Neural cell (in vitro differentiated cells): ENCODE data around the gene PLEKHM1. TPM values are rescaled to one million over a fixed set of nuclear protein-coding genes. Genes with fewer than 3 reads are reported as not detected.

ENCODE experiments used
- H2AFZ ChIP-seq: fragments of 200-600, 300-800 bp; sonication (generic), shearing (Covaris generic); 2 replicates; pipeline ENCODE4 v1.6.0; 2014; ENCODE audit warnings: low read depth, mild to moderate bottlenecking, antibody characterized with exemption, low read length, moderate library complexity
- H3F3A ChIP-seq: fragments of 200-600 bp; shearing (Covaris generic); 2 replicates; pipeline ENCODE4 v1.6.1; 2016; ENCODE audit warnings: mild to moderate bottlenecking, moderate library complexity, mixed read lengths, antibody characterized with exemption, low read length; ENCODE audit not compliant: insufficient read depth, poor library complexity, severe bottlenecking
- H3K27ac ChIP-seq: fragments of 200-600, 300-800 bp; sonication (generic), shearing (Covaris generic); 2 replicates; pipeline ENCODE4 v1.5.1; 2014; ENCODE audit warnings: mild to moderate bottlenecking, low read length, moderate library complexity
- H3K27me3 ChIP-seq: fragments of 300-800, 200-600 bp; sonication (generic), shearing (Covaris generic); 2 replicates; pipeline ENCODE4 v1.6.0; 2014; ENCODE audit warnings: mild to moderate bottlenecking, low read depth, low read length, moderate library complexity; ENCODE audit not compliant: insufficient read depth
- H3K36me3 ChIP-seq: fragments of 300-800, 200-600 bp; sonication (generic), shearing (Covaris generic); 2 replicates; pipeline ENCODE4 v1.5.1; 2014; ENCODE audit warnings: mild to moderate bottlenecking, antibody characterized with exemption, low read length, moderate library complexity; ENCODE audit not compliant: insufficient read depth
- H3K4me2 ChIP-seq: fragments of 300-800, 200-600 bp; sonication (generic), shearing (Covaris generic); 2 replicates; pipeline ENCODE4 v1.6.0; 2014; ENCODE audit warnings: mild to moderate bottlenecking, low read length
- H3K4me3 ChIP-seq: fragments of 300-800, 200-600 bp; sonication (generic), shearing (Covaris generic); 2 replicates; pipeline ENCODE4 v1.5.1; 2014; ENCODE audit warnings: mild to moderate bottlenecking, low read length, moderate library complexity
- H3K79me2 ChIP-seq: fragments of 200-600 bp; shearing (Covaris generic); replicated peaks from 2 replicates; pipeline ENCODE4 v1.6.0; 2014; ENCODE audit warnings: mild to moderate bottlenecking, low read length, moderate library complexity; ENCODE audit not compliant: insufficient read depth
- H3K9ac ChIP-seq: fragments of 300-800, 200-600 bp; sonication (generic), shearing (Covaris generic); 2 replicates; pipeline ENCODE4 v1.6.1; 2016; ENCODE audit warnings: mild to moderate bottlenecking, low read length, mixed read lengths
- H3K9me2 ChIP-seq: fragments of 200-600 bp; shearing (Covaris generic); 2 replicates; pipeline ENCODE4 v1.6.1; 2016; ENCODE audit warnings: mild to moderate bottlenecking, low read length, mixed read lengths; ENCODE audit not compliant: insufficient read depth
- H3K9me3 ChIP-seq: fragments of 200-600, 300-800 bp; sonication (generic), shearing (Covaris generic); 2 replicates; pipeline ENCODE4 v1.6.1; 2016; ENCODE audit warnings: mild to moderate bottlenecking, mixed run types, low read length, moderate library complexity, mixed read lengths
- H4K20me1 ChIP-seq: fragments of 200-600 bp; shearing (Covaris generic); 2 replicates; pipeline ENCODE4 v1.6.1; 2016; ENCODE audit warnings: mild to moderate bottlenecking, mixed run types; ENCODE audit not compliant: insufficient read depth
- CTCF ChIP-seq: fragments of 450-650 bp; IDR thresholded peaks from 2 replicates; pipeline ENCODE4 v1.5.1; 2014; ENCODE audit warnings: antibody characterized with exemption, mild to moderate bottlenecking, moderate library complexity; ENCODE audit not compliant: poor library complexity, severe bottlenecking
- EP300 ChIP-seq: fragments of 450-650 bp; conservative IDR thresholded peaks from 2 replicates; pipeline ENCODE4 v1.6.1; 2014; ENCODE audit warnings: antibody characterized with exemption, mild to moderate bottlenecking, moderate library complexity; ENCODE audit not compliant: poor library complexity, severe bottlenecking
- EZH2 ChIP-seq: fragments of 200-600, 300-800 bp; shearing (Covaris generic), sonication (generic); IDR thresholded peaks from 2 replicates; pipeline ENCODE4 v1.6.1; 2014; ENCODE audit warnings: antibody characterized with exemption, low read length, borderline replicate concordance, mild to moderate bottlenecking; ENCODE audit not compliant: insufficient read depth, poor library complexity, severe bottlenecking
- MXI1 ChIP-seq: fragments of 450-650 bp; conservative IDR thresholded peaks from 2 replicates; pipeline ENCODE4 v1.6.1; 2014; ENCODE audit warnings: antibody characterized with exemption, mild to moderate bottlenecking; ENCODE audit not compliant: poor library complexity, severe bottlenecking
- POLR2AphosphoS5 ChIP-seq: IDR thresholded peaks from 2 replicates; pipeline ENCODE4 v1.6.1; 2012
- RAD21 ChIP-seq: fragments of 450-650 bp; conservative IDR thresholded peaks from 2 replicates; pipeline ENCODE4 v1.6.1; 2014; ENCODE audit warnings: antibody characterized with exemption, mild to moderate bottlenecking, moderate library complexity
- SMC3 ChIP-seq: fragments of 450-650 bp; conservative IDR thresholded peaks from 2 replicates; pipeline ENCODE4 v1.6.1; 2014; ENCODE audit warnings: antibody characterized with exemption, mild to moderate bottlenecking, moderate library complexity; ENCODE audit not compliant: poor library complexity
- TAF1 ChIP-seq: IDR thresholded peaks from 2 replicates; pipeline ENCODE4 v1.6.1; 2012; ENCODE audit warnings: low read depth
- polyA plus RNA-seq: library from polyadenylated mRNA; depleted of rRNA; stranded (reverse); fragments of >200 nt; gene quantifications from 2 replicates; pipeline ENCODE4 v1.2.3, GENCODE V29; 2014
- TF ChIP-seq, protein P1 (sequence below): IDR thresholded peaks from 2 replicates; pipeline ENCODE4 v1.6.1; 2012; ENCODE audit warnings: borderline replicate concordance

Gene PLEKHM1
- polyA plus RNA-seq, 1 donor from 2014 or later, result 3.1 TPM

DNA sequence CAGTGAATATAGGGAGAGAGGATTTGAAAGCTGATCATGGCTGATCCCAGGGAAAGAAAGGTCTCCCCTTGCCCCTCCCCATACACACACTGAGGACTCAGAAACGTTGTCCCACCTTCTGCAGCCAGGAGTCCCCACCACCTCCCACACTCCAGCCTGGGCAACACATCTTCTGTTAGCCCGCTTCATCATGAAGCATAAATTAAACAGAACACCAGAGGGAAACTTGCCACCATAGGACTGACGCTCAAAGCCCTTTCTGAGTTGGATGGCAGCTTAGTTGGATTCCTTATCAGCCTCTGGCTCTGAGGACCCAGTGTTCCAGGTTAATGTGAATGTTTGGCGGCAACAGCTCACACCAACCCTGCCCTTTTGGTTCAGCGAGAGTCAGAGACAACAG is 91.7 kb downstream of the PLEKHM1 start:
- H3K36me3 ChIP-seq, result no peaks in the 10 kb centered on the region
- H3K4me2 ChIP-seq, result no peak overlapping the region
- H3F3A ChIP-seq, result no peaks in the 10 kb centered on the region
- no peak for TF ChIP-seq SMC3
- TF ChIP-seq EP300, result no peak
- TF ChIP-seq RAD21, result no peak
- no peak for TF ChIP-seq POLR2AphosphoS5
- H3K27me3 ChIP-seq, result no peaks in the 10 kb centered on the region
- H3K9ac ChIP-seq, result no peak overlapping the region
- H3K9me3 ChIP-seq, result no peaks in the 10 kb centered on the region
- no peak overlapping the region for H2AFZ ChIP-seq
- H4K20me1 ChIP-seq, result no peaks in the 10 kb centered on the region
- no peak overlapping the region for H3K4me3 ChIP-seq
- no peaks in the 10 kb centered on the region for H3K79me2 ChIP-seq
- H3K9me2 ChIP-seq, result no peaks in the 10 kb centered on the region
- no peak overlapping the region for H3K27ac ChIP-seq

DNA sequence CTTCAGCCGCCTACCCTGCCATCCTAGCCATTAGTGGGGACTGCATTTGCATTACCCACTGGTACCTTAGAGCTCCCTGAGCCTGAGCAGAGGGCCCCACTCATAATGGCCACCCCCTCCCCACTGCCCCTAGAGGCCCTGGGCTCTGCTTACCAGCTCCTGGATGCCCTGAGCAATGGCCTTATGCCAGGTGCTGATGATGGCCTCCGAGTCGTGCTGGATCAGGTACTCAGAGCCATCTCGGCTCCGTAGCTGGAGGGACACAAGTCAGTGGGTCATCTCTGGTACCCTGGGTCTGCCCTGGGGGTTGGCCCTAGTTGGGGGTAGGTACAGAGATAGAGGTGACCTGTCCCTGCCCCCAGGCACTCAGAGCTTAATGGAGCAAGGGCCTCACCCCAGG is 92.7 kb downstream of the PLEKHM1 start:
- Histone ChIP-seq H4K20me1 (no peaks in the 10 kb centered on the region), H3K27ac (no peak overlapping the region), H3K9me3 (no peaks in the 10 kb centered on the region), H3K79me2 (no peaks in the 10 kb centered on the region), H3F3A (no peaks in the 10 kb centered on the region), H3K36me3 (no peaks in the 10 kb centered on the region), H3K27me3 (no peaks in the 10 kb centered on the region), H3K9me2 (no peaks in the 10 kb centered on the region), H3K4me2 (no peak overlapping the region), H3K9ac (no peak overlapping the region), H3K4me3 (no peak overlapping the region), H2AFZ (no peak overlapping the region)
- TF ChIP-seq, protein P1, sequence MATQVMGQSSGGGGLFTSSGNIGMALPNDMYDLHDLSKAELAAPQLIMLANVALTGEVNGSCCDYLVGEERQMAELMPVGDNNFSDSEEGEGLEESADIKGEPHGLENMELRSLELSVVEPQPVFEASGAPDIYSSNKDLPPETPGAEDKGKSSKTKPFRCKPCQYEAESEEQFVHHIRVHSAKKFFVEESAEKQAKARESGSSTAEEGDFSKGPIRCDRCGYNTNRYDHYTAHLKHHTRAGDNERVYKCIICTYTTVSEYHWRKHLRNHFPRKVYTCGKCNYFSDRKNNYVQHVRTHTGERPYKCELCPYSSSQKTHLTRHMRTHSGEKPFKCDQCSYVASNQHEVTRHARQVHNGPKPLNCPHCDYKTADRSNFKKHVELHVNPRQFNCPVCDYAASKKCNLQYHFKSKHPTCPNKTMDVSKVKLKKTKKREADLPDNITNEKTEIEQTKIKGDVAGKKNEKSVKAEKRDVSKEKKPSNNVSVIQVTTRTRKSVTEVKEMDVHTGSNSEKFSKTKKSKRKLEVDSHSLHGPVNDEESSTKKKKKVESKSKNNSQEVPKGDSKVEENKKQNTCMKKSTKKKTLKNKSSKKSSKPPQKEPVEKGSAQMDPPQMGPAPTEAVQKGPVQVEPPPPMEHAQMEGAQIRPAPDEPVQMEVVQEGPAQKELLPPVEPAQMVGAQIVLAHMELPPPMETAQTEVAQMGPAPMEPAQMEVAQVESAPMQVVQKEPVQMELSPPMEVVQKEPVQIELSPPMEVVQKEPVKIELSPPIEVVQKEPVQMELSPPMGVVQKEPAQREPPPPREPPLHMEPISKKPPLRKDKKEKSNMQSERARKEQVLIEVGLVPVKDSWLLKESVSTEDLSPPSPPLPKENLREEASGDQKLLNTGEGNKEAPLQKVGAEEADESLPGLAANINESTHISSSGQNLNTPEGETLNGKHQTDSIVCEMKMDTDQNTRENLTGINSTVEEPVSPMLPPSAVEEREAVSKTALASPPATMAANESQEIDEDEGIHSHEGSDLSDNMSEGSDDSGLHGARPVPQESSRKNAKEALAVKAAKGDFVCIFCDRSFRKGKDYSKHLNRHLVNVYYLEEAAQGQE, result no peak
- no peak for TF ChIP-seq SMC3
- no peak for TF ChIP-seq TAF1
- no peak for TF ChIP-seq MXI1
- TF ChIP-seq EZH2, result no peak
- no peak for TF ChIP-seq POLR2AphosphoS5
- no peak for TF ChIP-seq RAD21
- no peak for TF ChIP-seq EP300
- no peak for TF ChIP-seq CTCF
